H7 (cell line): ENCODE results near the gene CCT5. TPM values are rescaled to one million over a fixed set of nuclear protein-coding genes. Genes with fewer than 3 reads are reported as not detected.
"Not testable (repeated sequence)": the region's sequence is repeated elsewhere in the genome, so short reads cannot be mapped to it uniquely, and the experiment has no call there.

Source experiments
- DNase-seq: peaks from one replicate; pipeline ENCODE4 v3.0.0; 2012
- H3K27me3 ChIP-seq: 2 replicates; pipeline ENCODE4 v1.6.0; 2011; ENCODE audit warnings: mild to moderate bottlenecking, low read length; ENCODE audit not compliant: control insufficient read depth, insufficient read depth
- H3K36me3 ChIP-seq: replicated peaks from 2 replicates; pipeline ENCODE4 v1.5.1; 2011; ENCODE audit warnings: low read length; ENCODE audit not compliant: control insufficient read depth, insufficient read depth
- H3K4me3 ChIP-seq: 2 replicates; pipeline ENCODE4 v1.5.1; 2011; ENCODE audit warnings: low read depth, mild to moderate bottlenecking, control low read depth, low read length, moderate library complexity; ENCODE audit not compliant: insufficient read depth
- total RNA-seq: library from RNA; depleted of rRNA; stranded (reverse); fragments of >200 nt; shearing (Covaris generic); gene quantifications from 2 replicates; pipeline ENCODE4 v1.2.3, GENCODE V29; 2014; rRNA removed

The CCT5 gene
- total RNA-seq, 1 experiment from 2014 or later = 994 TPM

- no peak for DNase-seq
- Histone ChIP-seq H3K27me3 (peaks cover 1% of the 10 kb centered on the region; the same call in 1 of the 2 replicates), H3K36me3 (no peaks in the 10 kb centered on the region), H3K4me3 (no peak overlapping the region)
These were observed 60.1 kb downstream of the CCT5 start for GRCh38 chr5:10310066-10310779.

DNA sequence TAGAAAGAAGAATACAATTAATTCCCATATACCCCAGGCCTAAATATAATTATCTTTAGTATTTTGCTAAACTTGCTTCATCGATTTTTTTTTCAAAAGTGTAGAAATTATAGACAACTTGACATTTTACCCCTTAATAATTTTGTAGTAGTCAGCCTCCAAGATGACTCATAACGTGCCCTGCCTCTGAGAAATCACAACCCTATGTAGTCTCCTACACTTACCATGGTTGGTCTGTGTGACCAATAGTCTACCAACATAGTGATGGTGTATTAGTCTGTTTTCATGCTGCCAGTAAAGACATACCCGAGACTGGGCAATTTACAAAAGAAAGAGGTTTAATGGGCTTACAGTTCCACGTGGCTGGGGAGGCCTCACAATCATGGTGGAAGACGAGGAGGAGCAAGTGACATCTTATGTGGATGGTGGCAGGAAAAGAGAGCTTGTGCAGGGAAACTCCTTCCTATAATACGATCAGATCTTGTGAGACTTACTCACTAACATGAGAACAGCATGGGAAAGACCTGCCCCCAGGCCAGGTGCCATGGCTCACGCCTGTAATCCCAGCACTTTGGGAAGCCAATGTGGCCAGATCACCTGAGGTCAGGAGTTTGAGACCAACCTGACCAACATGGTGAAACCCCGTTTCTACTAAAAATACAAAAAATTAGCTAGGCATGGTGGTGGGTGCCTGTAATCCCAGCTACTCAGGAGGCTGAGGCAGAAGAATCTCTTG is 60.9 kb downstream of the CCT5 start:
- not testable (repeated sequence) for H3K4me3 ChIP-seq, H3K36me3 ChIP-seq, H3K27me3 ChIP-seq, DNase-seq

DNA sequence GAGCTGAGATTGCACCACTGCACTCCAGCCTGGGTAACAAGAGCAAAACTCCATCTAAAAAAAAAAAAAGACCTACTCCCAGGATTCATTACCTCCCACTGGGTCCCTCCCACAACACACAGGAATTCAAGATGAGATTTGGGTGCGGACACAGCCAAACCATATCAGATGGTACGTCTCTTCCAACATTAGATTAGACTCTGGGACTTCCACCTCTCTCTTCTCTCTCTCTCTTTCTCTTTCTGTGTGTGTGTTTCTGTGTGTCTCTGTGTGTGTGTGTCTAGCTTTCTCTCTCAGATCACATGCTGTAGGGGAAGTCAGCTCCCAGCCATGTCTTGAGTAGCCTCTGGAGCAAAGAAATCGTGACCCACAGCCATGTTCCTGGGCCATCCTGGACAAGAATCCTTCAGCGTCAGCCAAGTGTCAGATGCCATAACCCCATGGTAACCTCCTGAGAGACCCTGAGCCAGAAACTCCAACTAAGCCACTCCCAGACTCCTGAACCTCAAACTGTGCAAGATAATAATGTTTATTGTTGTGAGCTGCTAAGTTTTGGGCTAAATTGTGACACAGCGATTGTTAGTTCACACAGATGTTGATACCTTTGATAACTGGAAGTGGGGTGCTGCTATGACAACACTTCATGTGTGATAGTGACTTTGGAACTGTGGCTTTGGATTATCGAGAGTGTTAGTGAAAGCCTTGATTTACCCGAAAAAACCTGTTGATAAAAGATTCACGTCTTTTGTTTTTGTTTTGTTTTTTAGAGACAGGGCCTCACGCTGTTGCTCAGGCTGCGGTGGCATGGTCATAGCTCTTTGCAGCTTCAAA is 61.7 kb downstream of the CCT5 start:
- no peak for DNase-seq
- Histone ChIP-seq H3K27me3 (peaks cover 1% of the 10 kb centered on the region; the same call in 1 of the 2 replicates), H3K36me3 (no peaks in the 10 kb centered on the region), H3K4me3 (no peak overlapping the region)

DNA sequence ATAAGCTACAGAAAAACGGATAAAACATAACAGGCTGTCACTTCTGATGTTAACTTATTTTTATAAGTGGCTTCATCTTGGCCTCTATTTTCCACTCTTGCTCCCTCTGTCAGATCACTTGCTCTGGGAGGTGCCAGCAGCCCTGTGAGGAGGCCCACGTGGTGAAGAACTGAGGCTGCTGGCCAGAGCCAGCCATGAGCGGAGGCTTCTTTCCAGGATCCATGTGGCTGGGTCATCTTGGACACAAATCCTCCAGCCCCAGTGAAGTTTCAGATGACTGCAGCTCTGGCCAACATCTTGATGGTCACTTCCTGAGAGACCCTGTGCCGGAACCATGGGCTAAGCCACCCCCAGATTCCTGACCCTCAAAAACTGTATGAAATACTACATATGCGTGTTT is 65.1 kb downstream of the CCT5 start:
- no peak for DNase-seq
- Histone ChIP-seq H3K36me3 (no peaks in the 10 kb centered on the region), H3K27me3 (no peaks in the 10 kb centered on the region), H3K4me3 (no peak overlapping the region)

Other genes with a start within 250 kb of the CCT5 start
- 11.9 and 14.5 TPM in 2 replicates for gene ATPSCKMT, start 392 bp upstream of the CCT5 start, total RNA-seq
- 5.2 and 5.3 TPM in 2 replicates for gene CMBL, start 57.6 kb downstream of the CCT5 start, total RNA-seq
- gene MARCHF6, start 103.4 kb downstream of the CCT5 start, total RNA-seq = 38.0 and 55.4 TPM in 2 replicates
- gene ROPN1L, start 191.6 kb downstream of the CCT5 start, total RNA-seq = 0.26 TPM in 1 of 2 replicates, not detected in the other